ENCODE results near the gene SPINT2. TPM values are rescaled to one million over a fixed set of nuclear protein-coding genes. Genes with fewer than 3 reads are reported as not detected.
A peak's percentile ranks its signal among the peaks of the same experiment; 100 is the strongest.

SPINT2 gene, protein sequence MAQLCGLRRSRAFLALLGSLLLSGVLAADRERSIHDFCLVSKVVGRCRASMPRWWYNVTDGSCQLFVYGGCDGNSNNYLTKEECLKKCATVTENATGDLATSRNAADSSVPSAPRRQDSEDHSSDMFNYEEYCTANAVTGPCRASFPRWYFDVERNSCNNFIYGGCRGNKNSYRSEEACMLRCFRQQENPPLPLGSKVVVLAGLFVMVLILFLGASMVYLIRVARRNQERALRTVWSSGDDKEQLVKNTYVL
- total RNA-seq (2014; rRNA removed; shearing (Covaris generic)): 36.7 and 59.5 TPM in 2 replicates
- 77.2 and 82.2 TPM in 2 replicates for total RNA-seq (2022)
- Bru-seq, nascent RNA: percentile 53 among the genes with signal in this experiment
- percentile 62 among the genes with signal in this experiment for BruChase-seq, experiment 1, labeled RNA remaining after a 6-hour chase
- BruChase-seq, experiment 2, labeled RNA remaining after a 2-hour chase: percentile 52 among the genes with signal in this experiment
- long read RNA-seq, transcript SPINT2-201 (7 exons, 1,802 nt): major isoform, 185 of 213 reads
- long read RNA-seq, partial matches to known transcripts: 12 of 213 reads
- long read RNA-seq, other reads (novel, unspliced or antisense): 11 of 213 reads

DNA sequence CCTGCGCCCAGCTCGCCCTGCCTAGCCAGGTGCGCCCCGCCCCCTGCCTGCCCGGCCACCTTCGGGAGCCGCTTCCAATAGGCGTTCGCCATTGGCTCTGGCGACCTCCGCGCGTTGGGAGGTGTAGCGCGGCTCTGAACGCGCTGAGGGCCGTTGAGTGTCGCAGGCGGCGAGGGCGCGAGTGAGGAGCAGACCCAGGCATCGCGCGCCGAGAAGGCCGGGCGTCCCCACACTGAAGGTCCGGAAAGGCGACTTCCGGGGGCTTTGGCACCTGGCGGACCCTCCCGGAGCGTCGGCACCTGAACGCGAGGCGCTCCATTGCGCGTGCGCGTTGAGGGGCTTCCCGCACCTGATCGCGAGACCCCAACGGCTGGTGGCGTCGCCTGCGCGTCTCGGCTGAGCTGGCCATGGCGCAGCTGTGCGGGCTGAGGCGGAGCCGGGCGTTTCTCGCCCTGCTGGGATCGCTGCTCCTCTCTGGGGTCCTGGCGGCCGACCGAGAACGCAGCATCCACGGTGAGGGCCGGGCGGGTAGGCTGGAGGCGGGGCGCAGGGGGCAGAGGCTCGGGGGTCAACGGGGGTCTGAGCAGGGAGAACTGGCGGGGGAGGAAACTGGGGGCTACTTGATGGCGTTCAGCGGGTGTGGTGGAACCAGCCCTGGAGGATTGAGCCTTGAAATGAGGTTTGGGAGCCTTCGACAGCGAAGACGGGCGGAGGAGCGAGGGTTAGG lies at the start of gene SPINT2:
Gene SPINT2, plus strand, starts transcription at position 88 of the 727 bp plus-strand sequence. Its CDS starts 320 bp downstream, at position 408.
- no peaks in the 10 kb centered on the region for H3K79me2 ChIP-seq (ENCODE audit: insufficient read depth, low read depth, low read length)
- peak within 1 kb of the TSS; percentile 75 for H3K4me2 ChIP-seq (ENCODE audit: low read length)
- peak within 1 kb of the TSS; percentile 82 for H2AFZ ChIP-seq (ENCODE audit: low read length)
- H3K27ac ChIP-seq (ENCODE audit: low read depth, low read length, poor library complexity, severe bottlenecking): peak within 1 kb of the TSS; percentile 36
- peak within 1 kb of the TSS; percentile 67 for H3K4me3 ChIP-seq (ENCODE audit: low read depth, low read length, poor library complexity, severe bottlenecking)
- H4K20me1 ChIP-seq (ENCODE audit: insufficient read depth, low read length): no peaks in the 10 kb centered on the region
- peaks cover 15% of the 10 kb centered on the region for H3K4me1 ChIP-seq (ENCODE audit: insufficient read depth, low read length, poor library complexity, severe bottlenecking)
- intact Hi-C loops (cut with micrococcal nuclease; ENCODE audit: unreplicated experiment): loop anchor here (2.0 kb wide), 1 partner anchor 52 kb away; no protein-coding TSS in a partner anchor
- no TSS peak for BruUV-seq (replicated peaks)
- peak; percentile 87 for DNase-seq (ENCODE audit: low spot score)
- TF ChIP-seq, protein P1, sequence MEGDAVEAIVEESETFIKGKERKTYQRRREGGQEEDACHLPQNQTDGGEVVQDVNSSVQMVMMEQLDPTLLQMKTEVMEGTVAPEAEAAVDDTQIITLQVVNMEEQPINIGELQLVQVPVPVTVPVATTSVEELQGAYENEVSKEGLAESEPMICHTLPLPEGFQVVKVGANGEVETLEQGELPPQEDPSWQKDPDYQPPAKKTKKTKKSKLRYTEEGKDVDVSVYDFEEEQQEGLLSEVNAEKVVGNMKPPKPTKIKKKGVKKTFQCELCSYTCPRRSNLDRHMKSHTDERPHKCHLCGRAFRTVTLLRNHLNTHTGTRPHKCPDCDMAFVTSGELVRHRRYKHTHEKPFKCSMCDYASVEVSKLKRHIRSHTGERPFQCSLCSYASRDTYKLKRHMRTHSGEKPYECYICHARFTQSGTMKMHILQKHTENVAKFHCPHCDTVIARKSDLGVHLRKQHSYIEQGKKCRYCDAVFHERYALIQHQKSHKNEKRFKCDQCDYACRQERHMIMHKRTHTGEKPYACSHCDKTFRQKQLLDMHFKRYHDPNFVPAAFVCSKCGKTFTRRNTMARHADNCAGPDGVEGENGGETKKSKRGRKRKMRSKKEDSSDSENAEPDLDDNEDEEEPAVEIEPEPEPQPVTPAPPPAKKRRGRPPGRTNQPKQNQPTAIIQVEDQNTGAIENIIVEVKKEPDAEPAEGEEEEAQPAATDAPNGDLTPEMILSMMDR (conservative IDR thresholded peaks at IDR 0.05; ENCODE audit: low read length): no peak
- TF ChIP-seq EZH2phosphoT487 (IDR thresholded peaks at IDR 0.05; ENCODE audit: borderline replicate concordance, low read depth, low read length): no peak
- ChIA-PET POLR2A (interaction anchor here (1.0 to 1.9 kb wide), 3 partner anchors 13 to 57 kb away, joined by 3 to 6 read pairs (median 3); no protein-coding TSS in a partner anchor), CTCF (ENCODE audit: unreplicated experiment) (no interaction called here)
- no peaks in the 10 kb centered on the region for H3K9me2 ChIP-seq (ENCODE audit: insufficient read depth, low read length)
- H3K36me3 ChIP-seq (ENCODE audit: insufficient read depth, low read length): no peaks in the 10 kb centered on the region
- H3K9me3 ChIP-seq (ENCODE audit: low read length): no peaks in the 10 kb centered on the region

DNA sequence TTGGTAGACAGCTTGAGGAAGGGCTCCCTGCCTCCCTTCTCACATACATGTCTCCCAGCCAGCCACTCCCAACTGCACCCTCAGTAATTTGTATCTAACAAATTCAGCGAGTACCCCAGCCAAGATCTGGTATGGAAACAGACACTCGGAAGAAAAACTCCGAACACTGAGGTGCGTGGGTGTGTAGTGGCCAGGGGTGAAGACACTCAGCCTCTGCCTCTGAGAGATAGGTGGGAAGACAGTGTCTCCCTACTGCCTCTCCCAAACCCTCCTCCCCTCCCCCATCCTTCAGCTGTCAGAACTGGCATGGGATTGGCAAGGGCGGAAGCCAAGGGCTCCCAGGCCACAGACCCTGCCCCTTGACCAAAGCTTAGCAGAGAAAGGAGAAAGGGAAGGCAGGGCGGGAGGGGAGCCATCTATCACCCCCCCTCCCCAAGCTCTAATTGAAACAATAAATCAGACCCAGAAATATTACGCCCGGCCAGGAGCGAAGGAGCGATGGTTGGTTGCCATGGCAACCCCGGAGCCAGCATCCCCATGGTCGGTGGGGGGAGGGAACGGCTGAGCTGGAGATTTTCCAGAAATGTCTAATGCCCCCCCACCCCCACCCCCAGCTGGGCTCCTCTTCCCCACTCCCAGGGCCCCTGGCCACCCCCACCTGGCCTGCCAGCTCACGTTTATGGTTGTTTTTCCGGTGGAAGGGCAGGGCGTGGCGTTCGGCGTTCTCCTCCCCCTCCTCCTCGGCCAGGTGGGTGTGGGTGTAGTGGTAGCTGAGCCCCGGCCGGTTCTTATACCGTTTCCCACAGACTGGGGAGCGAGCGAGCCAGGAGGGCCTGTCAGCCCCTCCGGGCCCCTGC lies 47.4 kb upstream of the SPINT2 start:
- Histone ChIP-seq H2AFZ (ENCODE audit: low read length) (no peak overlapping the region), H3K27ac (ENCODE audit: low read depth, low read length, poor library complexity, severe bottlenecking) (no peak overlapping the region), H4K20me1 (ENCODE audit: insufficient read depth, low read length) (no peaks in the 10 kb centered on the region), H3K36me3 (ENCODE audit: insufficient read depth, low read length) (peaks cover 3% of the 10 kb centered on the region; the same call in 1 of the 2 replicates), H3K4me2 (ENCODE audit: low read length) (no peak overlapping the region), H3K9me2 (ENCODE audit: insufficient read depth, low read length) (no peaks in the 10 kb centered on the region), H3K4me1 (ENCODE audit: insufficient read depth, low read length, poor library complexity, severe bottlenecking) (no peaks in the 10 kb centered on the region), H3K9me3 (ENCODE audit: low read length) (no peaks in the 10 kb centered on the region), H3K79me2 (ENCODE audit: insufficient read depth, low read depth, low read length) (no peaks in the 10 kb centered on the region), H3K4me3 (ENCODE audit: low read depth, low read length, poor library complexity, severe bottlenecking) (no peak overlapping the region)
- ChIA-PET POLR2A (no interaction called here), CTCF (ENCODE audit: unreplicated experiment) (no interaction called here)
- no TSS peak for BruUV-seq (replicated peaks)
- no peak for TF ChIP-seq EZH2phosphoT487 (IDR thresholded peaks at IDR 0.05; ENCODE audit: borderline replicate concordance, low read depth, low read length)
- TF ChIP-seq, protein P1 (conservative IDR thresholded peaks at IDR 0.05; ENCODE audit: low read length): no peak
- DNase-seq (ENCODE audit: low spot score): no peak
- intact Hi-C loops (cut with micrococcal nuclease; ENCODE audit: unreplicated experiment): no loop called here
